SHP77 treated with DMSO at 0.1 percent for 48 hours (cell line): ENCODE measurements around the gene ITGAV.

Experiments
- DNase-seq: peaks from one replicate; lab custom pipeline; 2025; lab: John Stamatoyannopoulos, UW

ITGAV gene

DNA sequence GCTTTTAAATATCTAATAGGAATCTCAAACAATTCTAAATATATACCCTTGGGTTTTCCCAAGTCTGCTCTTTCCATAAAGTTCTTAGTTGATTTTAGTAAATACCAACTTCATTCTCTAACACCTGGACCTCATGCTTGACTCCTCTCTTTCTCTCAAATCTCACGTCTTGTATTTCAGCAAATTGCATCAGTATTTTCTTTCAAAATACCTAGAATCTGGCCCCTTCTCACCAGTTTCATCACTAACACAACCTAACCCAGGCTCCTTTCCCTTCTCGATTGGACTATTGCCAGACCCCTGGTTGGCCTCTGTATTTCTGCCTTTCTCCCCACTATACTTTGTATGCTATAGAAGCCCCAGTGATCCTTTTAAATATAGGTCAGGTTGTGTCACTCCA, 81.0 kb downstream of the ITGAV start:
- DNase-seq = no peak

DNA sequence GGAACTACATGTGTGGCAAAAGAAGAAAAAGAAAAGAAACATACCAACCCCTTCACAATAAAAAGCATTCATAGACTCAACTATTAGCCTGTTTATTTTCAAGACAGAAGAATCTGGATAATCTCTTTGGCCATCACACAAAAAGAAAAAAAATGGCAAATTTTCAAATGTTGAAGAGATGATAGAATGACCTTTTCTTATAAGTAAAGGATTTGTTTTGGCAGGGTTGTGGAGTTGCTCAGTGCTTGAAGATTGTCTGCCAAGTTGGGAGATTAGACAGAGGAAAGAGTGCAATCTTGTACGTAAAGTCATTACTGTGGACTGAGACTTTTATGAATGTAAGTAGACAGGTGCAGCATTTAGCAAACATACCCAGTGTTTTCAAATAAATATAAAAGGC, 85.5 kb downstream of the ITGAV start:
- DNase-seq = no peak

DNA sequence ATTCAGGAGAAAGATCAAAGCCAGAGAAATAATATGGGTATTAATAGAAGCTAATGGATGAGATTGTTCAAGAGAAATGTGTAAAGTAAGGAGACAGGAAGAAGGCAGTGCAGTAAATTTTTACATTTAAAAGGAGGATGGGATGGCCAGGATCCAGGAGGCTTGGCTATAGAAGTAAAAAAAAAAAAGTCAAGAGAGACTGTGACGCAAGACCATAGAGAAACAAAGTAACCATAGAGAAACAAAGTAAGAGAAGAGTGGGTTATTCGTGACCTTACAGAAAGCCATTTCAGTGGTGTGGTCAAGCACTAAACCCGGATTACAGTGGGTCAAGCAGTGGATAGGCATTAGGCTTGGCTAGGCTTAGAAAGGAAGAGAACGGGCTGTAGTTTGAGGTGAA, 93.5 kb downstream of the ITGAV start:
- DNase-seq = no peak

DNA sequence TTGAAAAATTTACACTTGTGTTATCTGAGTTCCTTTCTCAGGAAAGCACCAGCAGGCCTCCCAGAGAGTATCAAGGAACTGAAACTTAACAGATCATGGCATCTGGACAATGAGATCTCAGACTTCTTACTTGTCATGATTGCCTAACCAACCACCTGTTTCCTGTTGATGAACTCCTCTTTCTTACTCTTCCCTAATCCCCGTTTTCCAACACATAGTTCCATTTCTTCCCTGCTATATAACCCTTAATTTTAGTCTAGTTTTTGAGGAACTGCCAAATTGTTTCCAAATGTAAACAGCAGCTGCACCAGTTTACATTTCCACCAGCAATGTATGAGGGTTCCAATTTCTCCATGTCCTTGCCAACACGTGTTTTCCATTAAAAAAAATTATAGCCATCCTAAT, 98.0 kb downstream of the ITGAV start:
- DNase-seq = no peak

- no peak for DNase-seq
Measured at GRCh38 chr2:186688813-186689212, 99.0 kb downstream of the ITGAV start.

- DNase-seq = no peak
Measured at GRCh38 chr2:186690786-186691185, 100.9 kb downstream of the ITGAV start.

DNA sequence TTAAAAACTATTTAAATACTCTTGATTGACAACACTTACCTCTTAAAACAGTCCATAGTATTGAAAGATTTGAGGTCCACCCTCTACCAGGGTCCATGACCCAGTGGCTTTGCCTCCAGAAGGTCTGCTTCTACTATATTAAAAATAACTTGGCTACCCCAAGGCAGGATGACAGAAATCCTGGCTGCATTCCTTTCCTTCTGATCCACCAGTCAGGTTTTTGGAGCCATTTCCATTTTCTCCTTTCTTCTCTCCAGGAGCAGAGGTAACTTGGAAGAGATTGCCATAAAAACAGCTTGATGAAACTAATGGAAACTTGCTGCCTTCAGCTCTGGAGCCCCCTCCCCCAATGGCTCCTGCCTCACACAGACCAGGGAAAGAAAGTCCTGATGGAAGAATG, 101.4 kb downstream of the ITGAV start:
- no peak for DNase-seq

DNA sequence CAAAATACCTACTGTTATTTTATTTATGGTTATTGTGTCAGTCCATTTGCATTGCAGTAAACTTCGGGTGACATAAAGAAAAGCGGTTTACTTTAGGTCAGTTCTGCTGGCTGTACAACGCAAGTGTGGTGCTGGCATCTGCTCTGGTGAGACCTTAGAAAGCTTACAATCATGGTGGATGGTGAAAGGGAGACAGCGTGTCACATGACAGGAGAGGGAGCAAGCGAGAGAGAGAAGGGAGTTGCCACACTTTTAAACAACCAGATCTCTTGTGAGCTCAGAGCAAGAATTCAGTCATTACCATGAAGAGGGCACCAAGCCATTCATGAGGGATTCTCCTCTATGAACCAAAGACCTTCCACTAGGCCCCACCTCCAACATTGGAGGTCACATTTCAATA, 102.0 kb downstream of the ITGAV start:
- no peak for DNase-seq

GRCh38 chr2:186693446-186693832, 103.6 kb downstream of the ITGAV start:
- peak; percentile 61 for DNase-seq

DNA sequence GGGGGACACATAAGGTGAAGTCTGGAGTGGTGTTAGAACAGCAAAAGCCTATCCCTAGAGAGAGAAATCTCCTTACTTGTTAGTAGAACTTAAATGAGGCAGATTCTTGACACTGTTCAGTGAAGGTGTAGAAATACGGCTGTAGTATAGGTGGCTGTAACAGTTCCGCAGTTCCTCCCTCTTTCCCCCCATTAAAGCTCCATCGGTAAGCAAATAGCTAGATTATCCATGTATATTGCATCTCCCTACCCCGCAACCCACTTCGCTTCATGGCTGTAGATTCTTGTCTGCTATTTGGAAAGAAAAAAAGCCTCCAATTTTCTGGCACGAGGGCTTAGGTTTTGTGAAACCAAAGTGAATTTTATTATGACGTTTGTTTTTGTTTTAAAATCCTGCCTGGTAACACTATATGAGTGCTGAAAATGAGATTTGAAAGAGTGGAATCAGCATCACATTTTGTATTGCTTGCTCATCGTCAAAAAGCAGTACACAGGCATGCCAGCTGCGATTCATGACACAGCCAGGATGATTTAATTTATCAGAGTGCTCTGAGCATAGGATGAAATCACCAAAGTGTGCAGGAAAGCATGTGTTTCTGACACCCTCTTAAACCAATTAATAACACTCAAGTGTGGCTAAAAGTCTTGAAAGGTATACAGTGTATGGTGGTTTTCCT, 105.4 kb downstream of the ITGAV start:
- peak; percentile 24 for DNase-seq

- DNase-seq = no peak
Measured at GRCh38 chr2:186696290-186696689, 106.4 kb downstream of the ITGAV start.

- no peak for DNase-seq
Measured at GRCh38 chr2:186696804-186697203, 106.9 kb downstream of the ITGAV start.

- DNase-seq = no peak
Measured at GRCh38 chr2:186697536-186697935, 107.7 kb downstream of the ITGAV start.

- no peak for DNase-seq
Measured at GRCh38 chr2:186699742-186700141, 109.9 kb downstream of the ITGAV start.

DNA sequence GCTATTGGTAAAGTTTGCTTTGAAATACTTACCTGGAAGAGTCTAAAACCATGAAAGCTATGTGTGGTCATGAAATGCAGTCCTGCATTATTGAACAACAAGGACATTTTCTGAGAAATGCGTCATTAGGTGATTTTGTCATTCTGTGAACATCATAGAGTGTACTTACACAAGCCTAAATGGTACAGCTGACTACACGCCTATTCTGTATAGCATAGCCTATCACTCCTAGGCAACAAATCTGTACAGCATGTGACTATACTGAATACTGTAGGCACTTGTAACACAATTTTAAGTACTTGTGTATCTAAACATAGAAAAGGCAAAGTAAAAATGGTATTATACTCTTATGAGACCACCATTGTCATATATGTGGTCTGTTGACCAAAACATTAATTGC, 112.2 kb downstream of the ITGAV start:
- no peak for DNase-seq

- no peak for DNase-seq
Measured at GRCh38 chr2:186702501-186702900, 112.6 kb downstream of the ITGAV start.

DNA sequence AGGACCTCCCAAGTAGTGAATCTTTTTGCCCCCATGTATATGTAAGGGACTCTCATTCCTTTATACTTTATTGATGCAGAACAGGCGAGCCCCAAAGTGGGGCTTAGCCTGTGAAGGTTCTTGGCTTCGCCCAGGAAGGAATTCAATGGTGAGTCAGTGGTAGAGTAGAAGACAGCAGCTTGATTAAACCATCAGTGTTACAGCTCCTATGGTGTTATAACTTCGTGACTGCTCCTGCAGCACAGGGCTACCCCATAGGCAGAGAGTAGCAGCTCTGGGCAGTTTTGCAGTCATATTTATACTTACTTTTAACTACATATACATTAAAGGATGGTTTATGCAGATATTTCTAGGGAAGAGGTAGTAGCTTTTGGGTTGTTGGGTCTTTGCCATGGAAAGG, 115.0 kb downstream of the ITGAV start:
- DNase-seq = no peak

DNA sequence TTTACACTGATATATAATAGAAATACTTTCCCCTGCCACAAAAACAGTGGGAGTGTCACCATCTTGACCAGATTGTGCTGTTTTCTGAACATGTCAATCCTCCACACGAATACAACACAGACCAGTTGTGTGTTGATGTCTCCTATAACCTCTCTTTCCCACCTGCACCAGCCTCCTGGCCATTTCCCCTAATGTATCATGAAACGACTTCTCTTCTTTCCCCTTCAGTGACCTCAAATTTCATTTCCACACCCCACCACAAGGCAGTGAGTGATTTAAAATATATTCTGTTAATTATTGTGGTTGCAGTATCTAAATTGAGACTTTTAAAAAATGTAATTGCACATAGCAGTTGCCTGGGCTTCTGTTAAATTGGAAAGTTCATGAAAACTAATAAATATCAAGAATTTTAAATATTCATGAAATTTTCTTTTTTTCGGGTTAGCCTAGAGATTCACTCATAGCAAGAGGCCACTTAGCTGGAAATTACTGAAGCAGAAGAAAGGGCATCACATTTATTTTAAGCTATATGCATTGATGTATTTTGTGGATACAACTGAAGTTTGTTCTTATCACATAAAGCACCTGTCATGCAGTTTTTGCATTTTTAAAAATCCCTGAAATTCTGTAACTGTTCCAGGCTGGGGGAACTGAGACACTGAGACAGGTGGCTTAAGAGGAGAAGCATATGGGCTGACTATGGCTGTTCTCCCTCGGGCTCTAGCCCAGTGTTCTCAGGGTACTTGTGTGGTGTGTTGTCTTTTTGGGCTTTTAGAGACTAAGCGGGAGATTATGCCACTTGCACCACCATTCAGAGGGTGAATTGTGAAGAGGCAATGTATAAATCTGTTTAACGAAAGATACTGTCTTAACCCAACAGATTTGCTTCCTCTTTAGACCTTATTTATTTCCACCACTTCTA, 119.9 kb downstream of the ITGAV start:
- DNase-seq = no peak

- DNase-seq = no peak
Measured at GRCh38 chr2:186713691-186714090, 123.8 kb downstream of the ITGAV start.

DNA sequence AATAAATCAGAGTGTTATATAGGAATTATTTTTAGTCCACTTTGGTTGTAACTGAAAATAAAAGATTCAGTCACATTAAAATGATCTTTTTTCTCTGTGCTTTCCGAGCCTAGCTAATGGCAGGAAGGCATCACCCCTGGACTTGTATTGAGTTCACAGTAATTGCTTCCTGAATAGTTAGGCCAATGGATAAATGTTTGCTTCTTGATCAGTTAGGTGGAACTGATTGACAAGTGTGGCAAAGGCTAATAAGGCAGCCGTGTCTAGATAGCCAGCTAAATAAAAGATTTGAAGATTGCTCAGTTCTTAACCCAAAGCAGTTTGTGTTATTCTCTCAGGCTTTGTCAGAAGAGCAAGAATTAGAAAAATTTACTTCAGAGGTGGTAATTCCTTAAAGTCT, 124.8 kb downstream of the ITGAV start:
- no peak for DNase-seq

GRCh38 chr2:186716004-186716403, 126.1 kb downstream of the ITGAV start:
- no peak for DNase-seq

DNA sequence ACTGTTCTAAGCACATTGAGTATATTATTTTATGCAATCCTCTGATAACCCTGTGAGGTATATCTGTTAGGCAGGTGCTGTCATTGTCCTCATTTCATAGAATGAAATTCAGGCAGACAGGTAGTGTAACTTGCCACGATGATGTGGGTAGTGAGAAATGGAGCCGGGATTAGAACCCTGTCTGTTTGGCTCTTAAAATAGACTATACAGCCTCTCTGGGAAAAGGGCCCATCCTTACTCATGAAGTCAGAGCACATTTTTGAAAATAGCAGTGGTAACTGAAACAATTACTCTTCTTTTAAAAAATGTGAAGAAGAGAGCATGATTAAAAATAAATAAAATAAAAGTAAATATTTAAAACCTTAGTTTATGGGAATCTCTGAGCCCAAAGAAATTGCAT, 127.0 kb downstream of the ITGAV start:
- no peak for DNase-seq

- no peak for DNase-seq
Measured at GRCh38 chr2:186717320-186718007, 127.6 kb downstream of the ITGAV start.
